ENCODE results near the gene LAMC3.

DNA sequence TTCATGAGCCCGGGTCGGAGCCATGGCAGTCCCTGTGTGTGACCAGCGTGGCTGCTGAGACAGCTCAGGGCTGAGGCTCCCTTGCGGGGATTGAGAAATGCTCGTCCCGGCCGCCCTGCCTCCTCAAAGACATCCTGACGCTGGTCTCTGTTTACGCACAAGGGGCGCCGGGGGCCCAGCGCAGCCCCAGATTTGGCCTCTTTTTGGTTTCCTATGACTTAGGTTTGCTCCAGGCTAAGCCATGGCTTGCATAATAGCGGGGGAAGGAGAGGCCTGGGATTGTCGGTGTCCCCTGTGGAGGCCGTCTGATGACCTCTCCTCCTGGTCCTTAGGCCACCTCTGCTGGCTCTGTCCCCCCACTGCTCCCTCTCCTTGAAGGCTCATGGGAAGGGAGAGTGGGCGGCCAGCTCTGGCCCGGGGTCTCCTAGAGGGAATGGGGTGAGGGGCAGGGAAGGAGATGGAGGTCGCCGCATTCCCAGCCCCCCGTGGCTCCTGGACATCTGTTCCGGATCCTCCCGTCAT lies 3.5 kb downstream of the LAMC3 start:
- TF ChIP-seq, protein P1, sequence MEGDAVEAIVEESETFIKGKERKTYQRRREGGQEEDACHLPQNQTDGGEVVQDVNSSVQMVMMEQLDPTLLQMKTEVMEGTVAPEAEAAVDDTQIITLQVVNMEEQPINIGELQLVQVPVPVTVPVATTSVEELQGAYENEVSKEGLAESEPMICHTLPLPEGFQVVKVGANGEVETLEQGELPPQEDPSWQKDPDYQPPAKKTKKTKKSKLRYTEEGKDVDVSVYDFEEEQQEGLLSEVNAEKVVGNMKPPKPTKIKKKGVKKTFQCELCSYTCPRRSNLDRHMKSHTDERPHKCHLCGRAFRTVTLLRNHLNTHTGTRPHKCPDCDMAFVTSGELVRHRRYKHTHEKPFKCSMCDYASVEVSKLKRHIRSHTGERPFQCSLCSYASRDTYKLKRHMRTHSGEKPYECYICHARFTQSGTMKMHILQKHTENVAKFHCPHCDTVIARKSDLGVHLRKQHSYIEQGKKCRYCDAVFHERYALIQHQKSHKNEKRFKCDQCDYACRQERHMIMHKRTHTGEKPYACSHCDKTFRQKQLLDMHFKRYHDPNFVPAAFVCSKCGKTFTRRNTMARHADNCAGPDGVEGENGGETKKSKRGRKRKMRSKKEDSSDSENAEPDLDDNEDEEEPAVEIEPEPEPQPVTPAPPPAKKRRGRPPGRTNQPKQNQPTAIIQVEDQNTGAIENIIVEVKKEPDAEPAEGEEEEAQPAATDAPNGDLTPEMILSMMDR (IDR thresholded peaks at IDR 0.05), result no peak
- no peak for TF ChIP-seq POLR2A (IDR thresholded peaks at IDR 0.05)

Measured in prostate gland (tissue), 2 donors.